Testis (tissue), 2 donors: ENCODE results near the gene TMEM184A.

Source experiments
- CTCF ChIP-seq, 3 experiments: fragments of 450-650 bp in 2 of 3; fragments of 200-600 bp in 1 of 3; sonication (generic) in 1 of 3; IDR thresholded peaks; one replicate each; pipeline ENCODE4 v1.5.1; 2016 to 2019; ENCODE audit warnings: antibody characterized with exemption in 3 of 3, mild to moderate bottlenecking in 2 of 3, moderate library complexity in 1 of 3
- POLR2A ChIP-seq: fragments of 450-650 bp; IDR thresholded peaks from one replicate; pipeline ENCODE4 v1.6.1; 2017; ENCODE audit warnings: antibody characterized with exemption, mild to moderate bottlenecking, moderate library complexity

GRCh38 chr7:1514995-1515401, 41.0 kb downstream of the TMEM184A start:
- TF ChIP-seq POLR2A = no peak
- TF ChIP-seq CTCF (IDR thresholded peaks at IDR 0.05) = no peak
